HEK293T (cell line): ENCODE measurements around the gene STRAP.

Experiments used
- BHLHE40 ChIP-seq: fragments of 450-650 bp; IDR thresholded peaks from 2 replicates; pipeline ENCODE4 v1.6.1; 2016; ENCODE audit warnings: mild to moderate bottlenecking, moderate library complexity, borderline replicate concordance
- CTBP1 ChIP-seq: fragments of 450-650 bp; IDR thresholded peaks from 2 replicates; pipeline ENCODE4 v1.6.1; 2016; ENCODE audit warnings: borderline replicate concordance
- FOXA1 ChIP-seq: fragments of 450-650 bp; IDR thresholded peaks from 2 replicates; pipeline ENCODE4 v1.6.1; 2016; ENCODE audit warnings: mild to moderate bottlenecking
- FOXK2 ChIP-seq: fragments of 450-650 bp; IDR thresholded peaks from 2 replicates; pipeline ENCODE4 v1.6.1; 2016; ENCODE audit warnings: mild to moderate bottlenecking
- FOXM1 ChIP-seq: fragments of 450-650 bp; IDR thresholded peaks from 2 replicates; pipeline ENCODE4 v1.6.1; 2017; ENCODE audit warnings: mild to moderate bottlenecking, borderline replicate concordance
- HDGF ChIP-seq: fragments of 450-650 bp; IDR thresholded peaks from 2 replicates; pipeline ENCODE4 v1.6.1; 2017; ENCODE audit warnings: antibody characterized with exemption, borderline replicate concordance
- L3MBTL2 ChIP-seq: fragments of 450-650 bp; conservative IDR thresholded peaks from 2 replicates; pipeline ENCODE4 v1.6.1; 2016; ENCODE audit warnings: mild to moderate bottlenecking
- LEF1 ChIP-seq: fragments of 450-650 bp; IDR thresholded peaks from 2 replicates; pipeline ENCODE4 v1.6.1; 2017; ENCODE audit warnings: mild to moderate bottlenecking, borderline replicate concordance
- NFRKB ChIP-seq: fragments of 450-650 bp; IDR thresholded peaks from 2 replicates; pipeline ENCODE4 v1.6.1; 2016; ENCODE audit warnings: mild to moderate bottlenecking, moderate library complexity
- PKNOX1 ChIP-seq: fragments of 450-650 bp; IDR thresholded peaks from 2 replicates; pipeline ENCODE4 v1.6.1; 2016
- SP1 ChIP-seq: fragments of 450-650 bp; IDR thresholded peaks from 2 replicates; pipeline ENCODE4 v1.6.1; 2017
- SUZ12 ChIP-seq: fragments of 450-650 bp; IDR thresholded peaks from 2 replicates; pipeline ENCODE4 v1.6.1; 2016; ENCODE audit warnings: mild to moderate bottlenecking
- ZNF384 ChIP-seq: fragments of 450-650 bp; IDR thresholded peaks from 2 replicates; pipeline ENCODE4 v1.6.1; 2016

- TF ChIP-seq HDGF (no peak), SP1 (no peak), BHLHE40 (no peak), NFRKB (no peak), LEF1 (no peak), ZNF384 (no peak), SUZ12 (no peak), CTBP1 (no peak), PKNOX1 (no peak), FOXA1 (no peak), FOXK2 (no peak), FOXM1 (no peak), L3MBTL2 (no peak)
Observed at GRCh38 chr12:15856097-15856982, 25.8 kb upstream of the STRAP start.
